Measurements from ENCODE around the gene DUSP14. TPM values are rescaled to one million over a fixed set of nuclear protein-coding genes. Genes with fewer than 3 reads are reported as not detected.

The DUSP14 gene
- total RNA-seq, 1 donor from 2014 or later = 17.3 TPM

- H3K79me2 ChIP-seq (ENCODE audit: low read depth) = no peaks in the 10 kb centered on the region
- Mint-ChIP-seq H3K36me3 (peaks cover 23% of the 10 kb centered on the region), H3K9me3 (no peaks in the 10 kb centered on the region), H3K4me3 (no peak overlapping the region), H3K4me1 (peaks cover 3% of the 10 kb centered on the region), H3K27me3 (ENCODE audit: insufficient read depth, low read depth) (peaks cover 3% of the 10 kb centered on the region), H3K27ac (no peak overlapping the region)
- no peaks in the 10 kb centered on the region for H3F3A ChIP-seq (ENCODE audit: low read depth)
- H3K4me1 ChIP-seq = no peaks in the 10 kb centered on the region
- H3K27ac ChIP-seq = no peak overlapping the region
- H3K4me3 ChIP-seq = no peak overlapping the region
- H3K9me3 ChIP-seq (ENCODE audit: low read depth) = no peaks in the 10 kb centered on the region
- no peak overlapping the region for H3K9ac ChIP-seq
- DNase-seq (ENCODE audit: low spot score) = no peak
- H3K4me2 ChIP-seq = no peak overlapping the region
- no peaks in the 10 kb centered on the region for H4K20me1 ChIP-seq (ENCODE audit: low read depth)
- H2AFZ ChIP-seq (replicated peaks) = no peak overlapping the region
- TF ChIP-seq, protein P1, sequence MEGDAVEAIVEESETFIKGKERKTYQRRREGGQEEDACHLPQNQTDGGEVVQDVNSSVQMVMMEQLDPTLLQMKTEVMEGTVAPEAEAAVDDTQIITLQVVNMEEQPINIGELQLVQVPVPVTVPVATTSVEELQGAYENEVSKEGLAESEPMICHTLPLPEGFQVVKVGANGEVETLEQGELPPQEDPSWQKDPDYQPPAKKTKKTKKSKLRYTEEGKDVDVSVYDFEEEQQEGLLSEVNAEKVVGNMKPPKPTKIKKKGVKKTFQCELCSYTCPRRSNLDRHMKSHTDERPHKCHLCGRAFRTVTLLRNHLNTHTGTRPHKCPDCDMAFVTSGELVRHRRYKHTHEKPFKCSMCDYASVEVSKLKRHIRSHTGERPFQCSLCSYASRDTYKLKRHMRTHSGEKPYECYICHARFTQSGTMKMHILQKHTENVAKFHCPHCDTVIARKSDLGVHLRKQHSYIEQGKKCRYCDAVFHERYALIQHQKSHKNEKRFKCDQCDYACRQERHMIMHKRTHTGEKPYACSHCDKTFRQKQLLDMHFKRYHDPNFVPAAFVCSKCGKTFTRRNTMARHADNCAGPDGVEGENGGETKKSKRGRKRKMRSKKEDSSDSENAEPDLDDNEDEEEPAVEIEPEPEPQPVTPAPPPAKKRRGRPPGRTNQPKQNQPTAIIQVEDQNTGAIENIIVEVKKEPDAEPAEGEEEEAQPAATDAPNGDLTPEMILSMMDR (IDR thresholded peaks at IDR 0.05) = no peak
- TF ChIP-seq EZH2 (IDR thresholded peaks at IDR 0.05) (no peak), EZH2phosphoT487 (IDR thresholded peaks at IDR 0.05) (no peak)
- H3K36me3 ChIP-seq = peaks cover 10% of the 10 kb centered on the region
- H3K27me3 ChIP-seq = no peaks in the 10 kb centered on the region
Observed at GRCh38 chr17:37557482-37557881, 67.8 kb downstream of the DUSP14 start.

- H3K4me3 ChIP-seq = no peak overlapping the region
- peaks cover 3% of the 10 kb centered on the region for H3K4me1 Mint-ChIP-seq
- H3K4me2 ChIP-seq = no peak overlapping the region
- H2AFZ ChIP-seq (replicated peaks) = no peak overlapping the region
- peaks cover 20% of the 10 kb centered on the region for H3K36me3 Mint-ChIP-seq
- no peak for DNase-seq (ENCODE audit: low spot score)
- no peak for TF ChIP-seq EZH2 (IDR thresholded peaks at IDR 0.05)
- TF ChIP-seq EZH2phosphoT487 (IDR thresholded peaks at IDR 0.05) = no peak
- TF ChIP-seq, protein P1 (IDR thresholded peaks at IDR 0.05) = no peak
- no peak overlapping the region for H3K27ac Mint-ChIP-seq
- no peaks in the 10 kb centered on the region for H3K9me3 Mint-ChIP-seq
- H3K27ac ChIP-seq = no peak overlapping the region
- peaks cover 10% of the 10 kb centered on the region for H3K36me3 ChIP-seq
- no peaks in the 10 kb centered on the region for H4K20me1 ChIP-seq (ENCODE audit: low read depth)
- no peaks in the 10 kb centered on the region for H3K4me1 ChIP-seq
- no peaks in the 10 kb centered on the region for H3K79me2 ChIP-seq (ENCODE audit: low read depth)
- no peak overlapping the region for H3K4me3 Mint-ChIP-seq
- H3K9ac ChIP-seq = no peak overlapping the region
- H3K9me3 ChIP-seq (ENCODE audit: low read depth) = no peaks in the 10 kb centered on the region
- H3K27me3 Mint-ChIP-seq (ENCODE audit: insufficient read depth, low read depth) = peaks cover 3% of the 10 kb centered on the region
- no peaks in the 10 kb centered on the region for H3K27me3 ChIP-seq
- no peaks in the 10 kb centered on the region for H3F3A ChIP-seq (ENCODE audit: low read depth)
Observed at GRCh38 chr17:37558299-37558698, 68.6 kb downstream of the DUSP14 start.

GRCh38 chr17:37562016-37562745 lies 72.5 kb downstream of the DUSP14 start:
- no peak overlapping the region for H3K4me3 ChIP-seq
- TF ChIP-seq EZH2 (IDR thresholded peaks at IDR 0.05) (no peak), EZH2phosphoT487 (IDR thresholded peaks at IDR 0.05) (no peak)
- TF ChIP-seq, protein P1 (IDR thresholded peaks at IDR 0.05) = no peak
- peaks cover 3% of the 10 kb centered on the region for H3K4me1 Mint-ChIP-seq
- no peaks in the 10 kb centered on the region for H4K20me1 ChIP-seq (ENCODE audit: low read depth)
- no peak overlapping the region for H3K27ac Mint-ChIP-seq
- no peaks in the 10 kb centered on the region for H3K79me2 ChIP-seq (ENCODE audit: low read depth)
- H3F3A ChIP-seq (ENCODE audit: low read depth) = no peaks in the 10 kb centered on the region
- H3K36me3 ChIP-seq = peaks cover 24% of the 10 kb centered on the region
- H3K9me3 Mint-ChIP-seq = peaks cover 4% of the 10 kb centered on the region
- no peak overlapping the region for H2AFZ ChIP-seq (replicated peaks)
- H3K9me3 ChIP-seq (ENCODE audit: low read depth) = no peaks in the 10 kb centered on the region
- DNase-seq (ENCODE audit: low spot score) = no peak
- peaks cover 36% of the 10 kb centered on the region for H3K36me3 Mint-ChIP-seq
- H3K27ac ChIP-seq = no peak overlapping the region
- no peak overlapping the region for H3K4me2 ChIP-seq
- no peak overlapping the region for H3K4me3 Mint-ChIP-seq
- no peak overlapping the region for H3K9ac ChIP-seq
- peaks cover 6% of the 10 kb centered on the region for H3K27me3 Mint-ChIP-seq (ENCODE audit: insufficient read depth, low read depth)
- no peaks in the 10 kb centered on the region for H3K27me3 ChIP-seq
- H3K4me1 ChIP-seq = no peaks in the 10 kb centered on the region

Other genes with a start within 250 kb of the DUSP14 start
- not detected in 2 replicates for gene C17orf78, start 113.9 kb upstream of the DUSP14 start, total RNA-seq (ENCODE audit: low replicate concordance)
- 88.6 and 94.9 TPM in 2 replicates for gene ACACA, start 83.1 kb upstream of the DUSP14 start, total RNA-seq (ENCODE audit: low replicate concordance)
- gene TADA2A, start 83.0 kb upstream of the DUSP14 start, total RNA-seq (ENCODE audit: low replicate concordance) = 25.4 and 30.7 TPM in 2 replicates
- 22.4 and 26.3 TPM in 2 replicates for gene SYNRG, start 119.5 kb downstream of the DUSP14 start, total RNA-seq (ENCODE audit: low replicate concordance)
- 43.5 and 55.3 TPM in 2 replicates for gene DDX52, start 153.6 kb downstream of the DUSP14 start, total RNA-seq (ENCODE audit: low replicate concordance)